Liver (tissue), 9 donors: Measurements from ENCODE around the gene B3GAT3. TPM values are rescaled to one million over a fixed set of nuclear protein-coding genes. Genes with fewer than 3 reads are reported as not detected.

Source experiments
- DNase-seq: peaks from one replicate; pipeline ENCODE4 v3.0.0-alpha.2; 2017; ENCODE audit warnings: low spot score
- H3K27ac ChIP-seq, 2 donors: one replicate each; pipeline ENCODE4 v1.7.0; 2013; ENCODE audit warnings: inconsistent platforms in 2 of 2, low read length in 2 of 2, control low read depth in 1 of 2, low read depth in 1 of 2, mild to moderate bottlenecking in 1 of 2
- H3K27me3 ChIP-seq, 4 donors: one replicate each; pipeline versions ENCODE4 v1.6.1 to v1.7.0; 2013; ENCODE audit warnings: low read length in 3 of 4, inconsistent platforms in 1 of 4, mild to moderate bottlenecking in 1 of 4, moderate library complexity in 1 of 4; ENCODE audit not compliant: control insufficient read depth in 4 of 4, insufficient read depth in 4 of 4
- H3K36me3 ChIP-seq, 4 donors: one replicate each; pipeline versions ENCODE4 v1.6.1 to v1.7.0; 2013; ENCODE audit warnings: low read length in 3 of 4, mild to moderate bottlenecking in 3 of 4, low read depth in 1 of 4, moderate library complexity in 1 of 4; ENCODE audit not compliant: control insufficient read depth in 4 of 4, insufficient read depth in 3 of 4
- H3K4me1 ChIP-seq, 4 donors: one replicate each; pipeline versions ENCODE4 v1.6.1 to v1.7.0; 2013; ENCODE audit warnings: low read length in 3 of 4, mild to moderate bottlenecking in 3 of 4, moderate library complexity in 1 of 4; ENCODE audit not compliant: control insufficient read depth in 4 of 4, insufficient read depth in 4 of 4
- H3K4me3 ChIP-seq, 3 donors: one replicate each; pipeline versions ENCODE4 v1.6.1 to v1.7.0; 2013; ENCODE audit warnings: low read length in 3 of 3, control low read depth in 1 of 3, low read depth in 1 of 3, mild to moderate bottlenecking in 1 of 3
- H3K9ac ChIP-seq, 2 donors: one replicate each; pipeline ENCODE4 v1.7.0; 2013; ENCODE audit warnings: low read length in 2 of 2, mild to moderate bottlenecking in 2 of 2, moderate library complexity in 2 of 2, control low read depth in 1 of 2, low read depth in 1 of 2
- H3K9me3 ChIP-seq, 4 donors: one replicate each; pipeline versions ENCODE4 v1.6.1 to v1.7.0; 2013; ENCODE audit warnings: low read length in 3 of 4; ENCODE audit not compliant: control insufficient read depth in 4 of 4
- EGR1 ChIP-seq, 2 donors: IDR thresholded peaks; 2 replicates each; pipeline ENCODE4 v1.6.1; 2016 to 2018; ENCODE audit warnings: antibody characterized with exemption in 2 of 2, low read depth in 2 of 2
- FOXA2 ChIP-seq: IDR thresholded peaks from 2 replicates; pipeline ENCODE4 v1.6.1; 2016; ENCODE audit warnings: antibody characterized with exemption
- GABPA ChIP-seq, 2 donors: IDR thresholded peaks in 1 of 2; conservative IDR thresholded peaks in 1 of 2; 2 replicates each; pipeline ENCODE4 v1.6.1; 2016; ENCODE audit warnings: antibody characterized with exemption in 2 of 2, mild to moderate bottlenecking in 1 of 2, moderate library complexity in 1 of 2
- HNF4A ChIP-seq, 2 donors: conservative IDR thresholded peaks; 2 replicates each; pipeline ENCODE4 v1.6.1; 2016; ENCODE audit warnings: antibody characterized with exemption in 2 of 2, mild to moderate bottlenecking in 2 of 2
- HNF4G ChIP-seq: IDR thresholded peaks from 2 replicates; pipeline ENCODE4 v1.6.1; 2016; ENCODE audit warnings: antibody characterized with exemption
- MAX ChIP-seq: IDR thresholded peaks from 2 replicates; pipeline ENCODE4 v1.6.1; 2016; ENCODE audit warnings: antibody characterized with exemption
- RAD21 ChIP-seq, 2 donors: IDR thresholded peaks; 2 replicates each; pipeline ENCODE4 v1.6.1; 2016; ENCODE audit warnings: antibody characterized with exemption in 2 of 2, mild to moderate bottlenecking in 2 of 2
- REST ChIP-seq: IDR thresholded peaks from 2 replicates; pipeline ENCODE4 v1.6.1; 2016; ENCODE audit warnings: antibody characterized with exemption, mild to moderate bottlenecking
- RXRA ChIP-seq, 2 donors: IDR thresholded peaks; 2 replicates each; pipeline ENCODE4 v1.6.1; 2017 to 2018; ENCODE audit warnings: antibody characterized with exemption in 2 of 2, mild to moderate bottlenecking in 1 of 2
- SP1 ChIP-seq: IDR thresholded peaks from 2 replicates; pipeline ENCODE4 v1.6.1; 2018; ENCODE audit warnings: antibody characterized with exemption, mild to moderate bottlenecking
- YY1 ChIP-seq: IDR thresholded peaks from 2 replicates; pipeline ENCODE4 v1.6.1; 2016; ENCODE audit warnings: antibody characterized with exemption, mild to moderate bottlenecking
- ZBTB33 ChIP-seq: IDR thresholded peaks from 2 replicates; pipeline ENCODE4 v1.6.1; 2016; ENCODE audit warnings: antibody characterized with exemption
- WGBS: extraction: QIAGEN DNeasy Blood & Tissue Kit; methylation state at CpG from one replicate; pipeline ENCODE4 v1.1.7; 2013; 5-methylcytosine and 5-hydroxymethylcytosine counted together
- polyA plus RNA-seq, 2 donors: library from polyadenylated mRNA; stranded (reverse) in 1 of 2; unstranded in 1 of 2; fragments of 200-250 nt in 1 of 2; fragments of >200 nt in 1 of 2; fragmentation: Nextera tagmentation in 1 of 2; extraction: Ambion mirVana in 1 of 2; gene quantifications; one replicate each; pipeline versions ENCODE4 v1.2.1 to v1.2.3, GENCODE V29; 2013 to 2015
- total RNA-seq, 2 donors: library from RNA; depleted of rRNA; stranded (reverse); fragments of >200 nt; gene quantifications; one replicate each; pipeline ENCODE4 v1.2.3, GENCODE V29; 2014
- donor health status: healthy.
- donor health status: healthy.
- donor health status: healthy.
- donor health status: healthy.
- donor health status: healthy.

Gene B3GAT3
- total and polyA plus RNA-seq, 4 donors = 13.1 to 29.2 (median 17.8) TPM

- Histone ChIP-seq H3K36me3 (peaks cover 18 to 39% (median 34%) of the 10 kb centered on the region in 4 donors), H3K27me3 (no peaks in the 10 kb centered on the region), H3K27ac (peak overlapping the region; percentile 92 to 98), H3K9ac (no peak overlapping the region), H3K4me1 (peaks cover 3 to 36% (median 24%) of the 10 kb centered on the region in 4 donors), H3K9me3 (no peaks in the 10 kb centered on the region), H3K4me3 (no peak overlapping the region)
- 82% methylated on average over 8 of the region's 8 CpGs for WGBS
- no peak for TF ChIP-seq SP1
- no peak for TF ChIP-seq RAD21 (IDR thresholded peaks at IDR 0.05)
- no peak for TF ChIP-seq MAX
- no peak for TF ChIP-seq REST
- no peak for TF ChIP-seq EGR1 (IDR thresholded peaks at IDR 0.05; ENCODE audit: low read depth in 2 of 2)
- TF ChIP-seq GABPA (IDR thresholded peaks at IDR 0.05 in 1 of 2, conservative IDR thresholded peaks at IDR 0.05 in 1 of 2) = no peak
- no peak for TF ChIP-seq YY1
- no peak for TF ChIP-seq FOXA2
- no peak for TF ChIP-seq ZBTB33
- TF ChIP-seq HNF4G = no peak
- DNase-seq = peak; percentile 31
Observed at GRCh38 chr11:62592989-62593421, 28.8 kb downstream of the B3GAT3 start.

GRCh38 chr11:62592146-62592815 lies 29.5 kb downstream of the B3GAT3 start:
- TF ChIP-seq RXRA (IDR thresholded peaks at IDR 0.05) (peak in 1 of 2 donors; percentile 33), MAX (no peak), HNF4A (conservative IDR thresholded peaks at IDR 0.05) (no peak)
- Histone ChIP-seq H3K4me3 (peak overlapping the region; percentile 48 to 68 (median 51)), H3K27ac (peak overlapping the region; percentile 92 to 98), H3K9me3 (no peaks in the 10 kb centered on the region), H3K27me3 (no peaks in the 10 kb centered on the region), H3K36me3 (peaks cover 18 to 31% (median 30%) of the 10 kb centered on the region in 4 donors), H3K9ac (peak overlapping the region; percentile 34 to 72), H3K4me1 (peaks cover 6 to 43% (median 30%) of the 10 kb centered on the region in 4 donors)
- peak; percentile 57 for DNase-seq
- 16% methylated on average over 17 of the region's 17 CpGs for WGBS
